ENCODE measurements around the gene GOLGA5.
"Not testable (repeated sequence)": the region's sequence is repeated elsewhere in the genome, so short reads cannot be mapped to it uniquely, and the experiment has no call there.

The GOLGA5 gene

DNA sequence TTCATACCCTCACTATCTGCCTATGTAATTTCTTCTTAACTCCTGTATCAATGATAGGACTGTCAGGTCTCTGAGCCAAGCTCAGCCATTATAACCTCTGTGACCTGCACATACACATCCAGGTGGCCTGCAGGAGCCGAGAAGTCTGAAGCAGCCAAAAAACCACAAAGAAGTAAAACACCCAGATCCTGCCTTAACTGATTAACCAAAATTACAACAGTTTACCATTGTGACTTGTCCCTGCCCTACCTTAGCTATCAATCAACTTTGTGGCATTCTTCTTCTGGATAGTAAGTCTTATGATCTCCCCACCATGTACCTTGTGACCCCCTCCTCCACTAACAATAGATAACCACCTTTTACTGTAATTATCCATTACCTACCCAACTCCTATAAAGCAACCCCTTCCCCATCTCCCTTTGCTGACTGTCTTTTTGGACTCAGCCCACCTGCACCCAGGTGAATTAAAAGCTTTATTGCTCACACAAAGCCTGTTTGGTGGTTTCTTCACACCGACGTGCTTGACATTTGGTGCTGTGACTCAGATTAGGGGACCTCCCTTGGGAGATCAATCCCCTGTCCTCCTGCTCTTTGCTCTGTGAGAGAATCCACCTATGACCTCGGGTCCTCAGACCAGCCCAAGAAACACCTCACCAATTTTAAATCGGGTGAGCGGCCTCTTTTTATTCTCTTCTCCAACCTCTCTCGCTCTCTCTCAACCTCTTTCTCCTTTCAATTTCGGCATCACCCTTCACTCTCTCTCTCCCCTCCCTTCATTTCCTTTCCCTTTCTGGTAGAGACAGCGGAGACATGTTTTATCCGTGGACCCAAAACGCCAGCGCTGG, 34.2 kb upstream of the GOLGA5 start:
- Histone ChIP-seq H3K27me3 (ENCODE audit: insufficient read depth, poor library complexity, severe bottlenecking) (no peaks in the 10 kb centered on the region), H3K4me3 (replicated peaks; ENCODE audit: insufficient read depth, low read length) (no peak overlapping the region), H3K27ac (replicated peaks) (no peak overlapping the region)
- TF ChIP-seq CTCF (IDR thresholded peaks at IDR 0.05; ENCODE audit: insufficient read depth, low read length) (no peak), SPI1 (IDR thresholded peaks at IDR 0.05; ENCODE audit: borderline replicate concordance, low read depth) (no peak), GABPA (IDR thresholded peaks at IDR 0.05; ENCODE audit: low read depth) (no peak), POLR2AphosphoS5 (IDR thresholded peaks at IDR 0.05; ENCODE audit: low read depth) (no peak)
- TF ChIP-seq, protein P1, sequence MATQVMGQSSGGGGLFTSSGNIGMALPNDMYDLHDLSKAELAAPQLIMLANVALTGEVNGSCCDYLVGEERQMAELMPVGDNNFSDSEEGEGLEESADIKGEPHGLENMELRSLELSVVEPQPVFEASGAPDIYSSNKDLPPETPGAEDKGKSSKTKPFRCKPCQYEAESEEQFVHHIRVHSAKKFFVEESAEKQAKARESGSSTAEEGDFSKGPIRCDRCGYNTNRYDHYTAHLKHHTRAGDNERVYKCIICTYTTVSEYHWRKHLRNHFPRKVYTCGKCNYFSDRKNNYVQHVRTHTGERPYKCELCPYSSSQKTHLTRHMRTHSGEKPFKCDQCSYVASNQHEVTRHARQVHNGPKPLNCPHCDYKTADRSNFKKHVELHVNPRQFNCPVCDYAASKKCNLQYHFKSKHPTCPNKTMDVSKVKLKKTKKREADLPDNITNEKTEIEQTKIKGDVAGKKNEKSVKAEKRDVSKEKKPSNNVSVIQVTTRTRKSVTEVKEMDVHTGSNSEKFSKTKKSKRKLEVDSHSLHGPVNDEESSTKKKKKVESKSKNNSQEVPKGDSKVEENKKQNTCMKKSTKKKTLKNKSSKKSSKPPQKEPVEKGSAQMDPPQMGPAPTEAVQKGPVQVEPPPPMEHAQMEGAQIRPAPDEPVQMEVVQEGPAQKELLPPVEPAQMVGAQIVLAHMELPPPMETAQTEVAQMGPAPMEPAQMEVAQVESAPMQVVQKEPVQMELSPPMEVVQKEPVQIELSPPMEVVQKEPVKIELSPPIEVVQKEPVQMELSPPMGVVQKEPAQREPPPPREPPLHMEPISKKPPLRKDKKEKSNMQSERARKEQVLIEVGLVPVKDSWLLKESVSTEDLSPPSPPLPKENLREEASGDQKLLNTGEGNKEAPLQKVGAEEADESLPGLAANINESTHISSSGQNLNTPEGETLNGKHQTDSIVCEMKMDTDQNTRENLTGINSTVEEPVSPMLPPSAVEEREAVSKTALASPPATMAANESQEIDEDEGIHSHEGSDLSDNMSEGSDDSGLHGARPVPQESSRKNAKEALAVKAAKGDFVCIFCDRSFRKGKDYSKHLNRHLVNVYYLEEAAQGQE (IDR thresholded peaks at IDR 0.05; ENCODE audit: insufficient replicate concordance, low read depth): no peak
- DNase-seq (ENCODE audit: low read depth in 1 of 2, low spot score in 1 of 2): no peak

DNA sequence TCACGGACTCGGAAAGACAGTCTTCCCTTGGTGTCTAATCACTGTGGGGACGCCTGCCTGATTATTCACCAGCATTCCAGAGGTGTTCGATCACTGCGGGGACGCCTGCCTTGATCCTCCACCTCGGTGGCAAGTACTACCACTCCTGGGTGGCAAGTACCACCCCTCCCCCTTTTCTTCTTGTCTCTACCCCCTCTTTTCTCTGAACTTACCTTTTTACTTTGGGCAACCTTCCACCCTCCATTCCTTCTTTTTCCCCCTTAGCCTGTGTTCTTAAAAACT, 33.6 kb upstream of the GOLGA5 start:
- no peak for DNase-seq (ENCODE audit: low read depth in 1 of 2, low spot score in 1 of 2)
- TF ChIP-seq, protein P1 (IDR thresholded peaks at IDR 0.05; ENCODE audit: insufficient replicate concordance, low read depth): no peak
- TF ChIP-seq POLR2AphosphoS5 (IDR thresholded peaks at IDR 0.05; ENCODE audit: low read depth): no peak
- no peak for TF ChIP-seq GABPA (IDR thresholded peaks at IDR 0.05; ENCODE audit: low read depth)
- no peak for TF ChIP-seq CTCF (IDR thresholded peaks at IDR 0.05; ENCODE audit: insufficient read depth, low read length)
- no peak for TF ChIP-seq SPI1 (IDR thresholded peaks at IDR 0.05; ENCODE audit: borderline replicate concordance, low read depth)
- Histone ChIP-seq H3K27me3 (ENCODE audit: insufficient read depth, poor library complexity, severe bottlenecking) (no peaks in the 10 kb centered on the region), H3K4me3 (replicated peaks; ENCODE audit: insufficient read depth, low read length) (no peak overlapping the region), H3K27ac (replicated peaks) (no peak overlapping the region)

DNA sequence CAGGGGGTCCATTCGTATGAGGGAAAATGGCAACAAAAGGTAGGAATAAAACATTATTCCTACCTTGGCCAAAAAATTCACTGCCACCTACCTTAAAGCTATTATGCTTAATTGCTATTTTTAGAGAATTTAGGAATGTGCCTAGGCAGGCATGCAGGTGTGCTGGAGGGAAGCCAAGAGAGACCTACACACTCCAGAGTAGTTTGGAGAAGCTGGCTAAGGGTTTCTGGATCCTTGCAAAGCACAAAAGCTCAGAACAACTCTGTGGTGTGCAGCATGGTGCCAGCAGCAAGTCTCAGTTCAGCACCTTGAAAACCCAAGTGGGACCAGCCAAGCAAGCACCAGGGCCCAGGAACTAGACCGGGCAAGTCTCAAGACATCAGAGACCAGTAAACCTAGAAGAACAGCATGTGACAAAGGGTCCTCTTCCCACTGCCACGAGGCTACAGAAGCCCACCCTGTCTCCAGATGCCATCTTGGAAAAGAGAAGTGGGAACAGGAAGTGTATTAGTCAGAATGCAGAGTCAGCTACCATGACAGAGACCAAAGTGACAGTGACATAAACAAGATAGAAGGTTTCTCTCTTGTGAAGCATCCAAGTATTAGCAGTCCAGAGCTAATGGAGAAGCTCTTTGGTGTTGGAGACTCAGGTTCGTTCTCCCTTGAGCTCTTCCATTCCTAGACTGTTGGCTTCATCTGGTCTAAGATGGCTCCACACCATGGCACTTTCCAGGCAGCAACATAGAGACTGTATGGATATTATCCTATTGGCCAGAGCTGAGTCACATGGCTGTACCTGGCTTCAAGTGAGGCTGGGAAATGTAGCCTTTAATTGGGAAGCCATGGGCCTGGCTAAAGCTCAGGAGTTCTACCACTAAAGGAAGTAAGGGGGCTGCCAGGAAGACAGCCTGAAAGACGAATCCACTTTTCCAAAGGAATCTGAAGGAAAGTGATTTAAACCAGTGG, 30.2 kb upstream of the GOLGA5 start:
- not testable (repeated sequence) for H3K4me3 ChIP-seq (replicated peaks; ENCODE audit: insufficient read depth, low read length); DNase-seq (ENCODE audit: low read depth in 1 of 2, low spot score in 1 of 2); H3K27ac ChIP-seq (replicated peaks); H3K27me3 ChIP-seq (ENCODE audit: insufficient read depth, poor library complexity, severe bottlenecking)
- TF ChIP-seq SPI1 (IDR thresholded peaks at IDR 0.05; ENCODE audit: borderline replicate concordance, low read depth): peak; percentile 41; the same call in 1 of the 2 replicates

- H3K27me3 ChIP-seq (ENCODE audit: insufficient read depth, poor library complexity, severe bottlenecking); H3K4me3 ChIP-seq (replicated peaks; ENCODE audit: insufficient read depth, low read length); DNase-seq (ENCODE audit: low read depth in 1 of 2, low spot score in 1 of 2); H3K27ac ChIP-seq (replicated peaks): not testable (repeated sequence)
Observed at GRCh38 chr14:92768236-92768635, 25.9 kb upstream of the GOLGA5 start.

Data from HL-60 (cell line).